WTC11 (cell line): ENCODE measurements around the gene SYTL1. TPM values are rescaled to one million over a fixed set of nuclear protein-coding genes. Genes with fewer than 3 reads are reported as not detected.

ENCODE experiments used
- ATAC-seq: fragments of 200-7000 bp; cut with Tn5 transposase; 2 replicates; pipeline ENCODE4 v1.10.0; 2021; ENCODE audit warnings: mild to moderate bottlenecking, moderate library complexity
- CTCF ChIA-PET: fragments of 300-600 bp; sonication (Branson Sonifier 250); formaldehyde crosslinking; loops from one replicate; lab custom pipeline; 2021; ENCODE audit warnings: antibody characterized with exemption; lab: Charles Lee
- POLR2A ChIA-PET: fragments of 350-600 bp; sonication (Branson Sonifier 250); formaldehyde crosslinking; loops from one replicate; lab custom pipeline; 2021; ENCODE audit warnings: antibody characterized with exemption; lab: Charles Lee
- DNase-seq: peaks from one replicate; pipeline ENCODE4 v3.0.0; 2021; ENCODE audit warnings: low spot score
- H3K27ac Mint-ChIP-seq: 2 replicates; pipeline ENCODE4 v1.8.0; 2021; ENCODE audit warnings: mixed read lengths
- H3K27me3 Mint-ChIP-seq: 2 replicates; pipeline ENCODE4 v1.8.0; 2021; ENCODE audit warnings: low read depth, mild to moderate bottlenecking, moderate library complexity, mixed read lengths
- H3K36me3 Mint-ChIP-seq: 2 replicates; pipeline ENCODE4 v1.8.0; 2021; ENCODE audit warnings: mixed read lengths
- H3K4me1 Mint-ChIP-seq: 2 replicates; pipeline ENCODE4 v1.8.0; 2022; ENCODE audit warnings: mixed read lengths
- H3K4me3 Mint-ChIP-seq: 2 replicates; pipeline ENCODE4 v1.8.0; 2021; ENCODE audit warnings: mild to moderate bottlenecking, moderate library complexity, mixed read lengths
- H3K9me3 Mint-ChIP-seq: 2 replicates; pipeline ENCODE4 v1.8.0; 2021; ENCODE audit warnings: mixed read lengths
- AFF4 ChIP-seq: sonication (generic); formaldehyde crosslinking; IDR thresholded peaks from 2 replicates; pipeline ENCODE4 v1.8.1; 2023; ENCODE audit warnings: mild to moderate bottlenecking, missing genetic modification reagents, borderline replicate concordance
- AR ChIP-seq: fragments of 250-450 bp; sonication (Bioruptor Pico); IDR thresholded peaks from 2 replicates; pipeline ENCODE4 v1.9.0; 2021; ENCODE audit warnings: mild to moderate bottlenecking
- CBFB ChIP-seq: sonication (generic); formaldehyde crosslinking; IDR thresholded peaks from 2 replicates; pipeline ENCODE4 v1.8.1; 2022; ENCODE audit warnings: mild to moderate bottlenecking, low read depth, missing genetic modification reagents
- CREM ChIP-seq: sonication (generic); formaldehyde crosslinking; IDR thresholded peaks from 2 replicates; pipeline ENCODE4 v1.8.1; 2022; ENCODE audit warnings: mild to moderate bottlenecking, missing genetic modification reagents, moderate library complexity
- CTCF ChIP-seq: fragments of 200-600 bp; IDR thresholded peaks from 2 replicates; pipeline ENCODE4 v1.8.0; 2022; ENCODE audit warnings: antibody characterized with exemption
- GTF2I ChIP-seq: fragments of 250-450 bp; sonication (Bioruptor Pico); conservative IDR thresholded peaks from 2 replicates; pipeline ENCODE4 v1.4.0; 2021; ENCODE audit warnings: mild to moderate bottlenecking
- NFYB ChIP-seq: sonication (generic); formaldehyde crosslinking; conservative IDR thresholded peaks from 2 replicates; pipeline ENCODE4 v1.8.0; 2022; ENCODE audit warnings: low read depth, missing genetic modification reagents
- NR2C2 ChIP-seq: sonication (generic); formaldehyde crosslinking; IDR thresholded peaks from 2 replicates; pipeline ENCODE4 v1.8.0; 2022; ENCODE audit warnings: mild to moderate bottlenecking, missing genetic modification reagents
- PREB ChIP-seq: sonication (generic); formaldehyde crosslinking; IDR thresholded peaks from 2 replicates; pipeline ENCODE4 v1.8.1; 2022; ENCODE audit warnings: mild to moderate bottlenecking, missing genetic modification reagents, moderate library complexity, borderline replicate concordance
- SP1 ChIP-seq: sonication (generic); formaldehyde crosslinking; conservative IDR thresholded peaks from 2 replicates; pipeline ENCODE4 v1.8.1; 2022; ENCODE audit warnings: missing genetic modification reagents
- ZNF281 ChIP-seq: sonication (generic); formaldehyde crosslinking; IDR thresholded peaks from 2 replicates; pipeline ENCODE4 v1.8.0; 2023; ENCODE audit warnings: mild to moderate bottlenecking, missing genetic modification reagents
- ZNF317 ChIP-seq: sonication (generic); formaldehyde crosslinking; IDR thresholded peaks from 2 replicates; pipeline ENCODE4 v1.8.1; 2023; ENCODE audit warnings: low read depth, mild to moderate bottlenecking, moderate library complexity, missing genetic modification reagents, borderline replicate concordance
- total RNA-seq: library from RNA; stranded (reverse); gene quantifications from 3 replicates; pipeline ENCODE4 v1.2.3, GENCODE V29; 2021
- TF ChIP-seq, protein P1 (sequence below): sonication (generic); formaldehyde crosslinking; IDR thresholded peaks from 2 replicates; pipeline ENCODE4 v1.8.1; 2023; ENCODE audit warnings: mild to moderate bottlenecking, missing genetic modification reagents
- TF ChIP-seq, protein P2 (sequence below): sonication (generic); formaldehyde crosslinking; IDR thresholded peaks from 2 replicates; pipeline ENCODE4 v1.8.1; 2023; ENCODE audit warnings: mild to moderate bottlenecking, moderate library complexity, missing genetic modification reagents
- TF ChIP-seq, protein P3 (sequence below): sonication (generic); formaldehyde crosslinking; IDR thresholded peaks from 2 replicates; pipeline ENCODE4 v1.8.0; 2023; ENCODE audit warnings: missing genetic modification reagents, mild to moderate bottlenecking, borderline replicate concordance

The SYTL1 gene
- total RNA-seq, 1 experiment from 2014 or later, result 18.0 TPM

- TF ChIP-seq NR2C2 (CRISPR knock-in tag) (no peak), NFYB (no peak), CBFB (CRISPR knock-in tag) (no peak), ZNF281 (CRISPR knock-in tag) (no peak), ZNF317 (CRISPR knock-in tag) (no peak), AR (no peak), CTCF (no peak), SP1 (CRISPR knock-in tag) (no peak), AFF4 (no peak), CREM (CRISPR knock-in tag) (no peak), GTF2I (CRISPR knock-in tag) (no peak), PREB (no peak)
- TF ChIP-seq, protein P1, sequence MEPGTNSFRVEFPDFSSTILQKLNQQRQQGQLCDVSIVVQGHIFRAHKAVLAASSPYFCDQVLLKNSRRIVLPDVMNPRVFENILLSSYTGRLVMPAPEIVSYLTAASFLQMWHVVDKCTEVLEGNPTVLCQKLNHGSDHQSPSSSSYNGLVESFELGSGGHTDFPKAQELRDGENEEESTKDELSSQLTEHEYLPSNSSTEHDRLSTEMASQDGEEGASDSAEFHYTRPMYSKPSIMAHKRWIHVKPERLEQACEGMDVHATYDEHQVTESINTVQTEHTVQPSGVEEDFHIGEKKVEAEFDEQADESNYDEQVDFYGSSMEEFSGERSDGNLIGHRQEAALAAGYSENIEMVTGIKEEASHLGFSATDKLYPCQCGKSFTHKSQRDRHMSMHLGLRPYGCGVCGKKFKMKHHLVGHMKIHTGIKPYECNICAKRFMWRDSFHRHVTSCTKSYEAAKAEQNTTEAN (CRISPR knock-in tag), result no peak
- TF ChIP-seq, protein P2, sequence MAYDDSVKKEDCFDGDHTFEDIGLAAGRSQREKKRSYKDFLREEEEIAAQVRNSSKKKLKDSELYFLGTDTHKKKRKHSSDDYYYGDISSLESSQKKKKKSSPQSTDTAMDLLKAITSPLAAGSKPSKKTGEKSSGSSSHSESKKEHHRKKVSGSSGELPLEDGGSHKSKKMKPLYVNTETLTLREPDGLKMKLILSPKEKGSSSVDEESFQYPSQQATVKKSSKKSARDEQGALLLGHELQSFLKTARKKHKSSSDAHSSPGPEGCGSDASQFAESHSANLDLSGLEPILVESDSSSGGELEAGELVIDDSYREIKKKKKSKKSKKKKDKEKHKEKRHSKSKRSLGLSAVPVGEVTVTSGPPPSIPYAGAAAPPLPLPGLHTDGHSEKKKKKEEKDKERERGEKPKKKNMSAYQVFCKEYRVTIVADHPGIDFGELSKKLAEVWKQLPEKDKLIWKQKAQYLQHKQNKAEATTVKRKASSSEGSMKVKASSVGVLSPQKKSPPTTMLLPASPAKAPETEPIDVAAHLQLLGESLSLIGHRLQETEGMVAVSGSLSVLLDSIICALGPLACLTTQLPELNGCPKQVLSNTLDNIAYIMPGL (CRISPR knock-in tag), result no peak
- TF ChIP-seq, protein P3, sequence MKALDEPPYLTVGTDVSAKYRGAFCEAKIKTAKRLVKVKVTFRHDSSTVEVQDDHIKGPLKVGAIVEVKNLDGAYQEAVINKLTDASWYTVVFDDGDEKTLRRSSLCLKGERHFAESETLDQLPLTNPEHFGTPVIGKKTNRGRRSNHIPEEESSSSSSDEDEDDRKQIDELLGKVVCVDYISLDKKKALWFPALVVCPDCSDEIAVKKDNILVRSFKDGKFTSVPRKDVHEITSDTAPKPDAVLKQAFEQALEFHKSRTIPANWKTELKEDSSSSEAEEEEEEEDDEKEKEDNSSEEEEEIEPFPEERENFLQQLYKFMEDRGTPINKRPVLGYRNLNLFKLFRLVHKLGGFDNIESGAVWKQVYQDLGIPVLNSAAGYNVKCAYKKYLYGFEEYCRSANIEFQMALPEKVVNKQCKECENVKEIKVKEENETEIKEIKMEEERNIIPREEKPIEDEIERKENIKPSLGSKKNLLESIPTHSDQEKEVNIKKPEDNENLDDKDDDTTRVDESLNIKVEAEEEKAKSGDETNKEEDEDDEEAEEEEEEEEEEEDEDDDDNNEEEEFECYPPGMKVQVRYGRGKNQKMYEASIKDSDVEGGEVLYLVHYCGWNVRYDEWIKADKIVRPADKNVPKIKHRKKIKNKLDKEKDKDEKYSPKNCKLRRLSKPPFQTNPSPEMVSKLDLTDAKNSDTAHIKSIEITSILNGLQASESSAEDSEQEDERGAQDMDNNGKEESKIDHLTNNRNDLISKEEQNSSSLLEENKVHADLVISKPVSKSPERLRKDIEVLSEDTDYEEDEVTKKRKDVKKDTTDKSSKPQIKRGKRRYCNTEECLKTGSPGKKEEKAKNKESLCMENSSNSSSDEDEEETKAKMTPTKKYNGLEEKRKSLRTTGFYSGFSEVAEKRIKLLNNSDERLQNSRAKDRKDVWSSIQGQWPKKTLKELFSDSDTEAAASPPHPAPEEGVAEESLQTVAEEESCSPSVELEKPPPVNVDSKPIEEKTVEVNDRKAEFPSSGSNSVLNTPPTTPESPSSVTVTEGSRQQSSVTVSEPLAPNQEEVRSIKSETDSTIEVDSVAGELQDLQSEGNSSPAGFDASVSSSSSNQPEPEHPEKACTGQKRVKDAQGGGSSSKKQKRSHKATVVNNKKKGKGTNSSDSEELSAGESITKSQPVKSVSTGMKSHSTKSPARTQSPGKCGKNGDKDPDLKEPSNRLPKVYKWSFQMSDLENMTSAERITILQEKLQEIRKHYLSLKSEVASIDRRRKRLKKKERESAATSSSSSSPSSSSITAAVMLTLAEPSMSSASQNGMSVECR (CRISPR knock-in tag), result no peak
- DNase-seq (no peak), ATAC-seq (no peak)
- H3K4me3 Mint-ChIP-seq, result no peak overlapping the region
- ChIA-PET POLR2A (interaction anchor here (3.4 kb wide), 1 partner anchor 20 kb away, joined by 8 read pairs; no protein-coding TSS in a partner anchor), CTCF (interaction anchor here (1.0 to 5.4 kb wide), 6 partner anchors 11 to 72 kb away, joined by 3 to 70 read pairs (median 8); partner anchors contain the start of gene MAP3K6)
- no peaks in the 10 kb centered on the region for H3K4me1 Mint-ChIP-seq
- H3K27me3 Mint-ChIP-seq, result no peaks in the 10 kb centered on the region; the same call in 1 of the 2 replicates
- no peaks in the 10 kb centered on the region for H3K9me3 Mint-ChIP-seq
- peaks cover 17% of the 10 kb centered on the region for H3K36me3 Mint-ChIP-seq
- no peak overlapping the region for H3K27ac Mint-ChIP-seq
Measured at GRCh38 chr1:27331426-27331825, 10.4 kb upstream of the SYTL1 start.
